GM20000 (cell line): ENCODE measurements around the gene C1QTNF4.
A peak's percentile ranks its signal among the peaks of the same experiment; 100 is the strongest.
"Not testable (repeated sequence)": the region's sequence is repeated elsewhere in the genome, so short reads cannot be mapped to it uniquely, and the experiment has no call there.

Source experiments
- DNase-seq: peaks from one replicate; pipeline ENCODE4 v3.0.0; 2012; ENCODE audit warnings: low spot score
- CTCF ChIP-seq: IDR thresholded peaks from 2 replicates; pipeline ENCODE4 v1.5.1; 2012; ENCODE audit warnings: mild to moderate bottlenecking, control low read depth; ENCODE audit errors: extremely low read depth, missing control alignments

The C1QTNF4 gene

GRCh38 chr11:47564933-47565339 lies 29.3 kb downstream of the C1QTNF4 start:
- no peak for TF ChIP-seq CTCF
- no peak for DNase-seq

- not testable (repeated sequence) for DNase-seq
Measured at GRCh38 chr11:47564366-47564765, 29.8 kb downstream of the C1QTNF4 start.

GRCh38 chr11:47562393-47562792 lies 31.8 kb downstream of the C1QTNF4 start:
- not testable (repeated sequence) for DNase-seq

GRCh38 chr11:47560426-47560825 lies 33.8 kb downstream of the C1QTNF4 start:
- TF ChIP-seq CTCF, result no peak
- DNase-seq, result no peak

GRCh38 chr11:47558695-47559094 lies 35.5 kb downstream of the C1QTNF4 start:
- no peak for TF ChIP-seq CTCF
- no peak for DNase-seq

GRCh38 chr11:47557004-47557403 lies 37.2 kb downstream of the C1QTNF4 start:
- not testable (repeated sequence) for DNase-seq

GRCh38 chr11:47553406-47553743 lies 40.8 kb downstream of the C1QTNF4 start:
- no peak for TF ChIP-seq CTCF
- DNase-seq, result peak; percentile 38

- peak; percentile 82 for TF ChIP-seq CTCF
- peak; percentile 95 for DNase-seq
Measured at GRCh38 chr11:47552566-47553405, 41.4 kb downstream of the C1QTNF4 start, which contains the start of gene CELF1. CELF1 (minus strand) TSS chr11:47553132; CDS start chr11:47499523, 53,609 bp downstream.

- no peak for DNase-seq
- TF ChIP-seq CTCF, result no peak
Measured at GRCh38 chr11:47552056-47552565, 42.1 kb downstream of the C1QTNF4 start.
